Loucy (cell line): ENCODE measurements around the gene GABBR2.
A peak's percentile ranks its signal among the peaks of the same experiment; 100 is the strongest.

Experiments
- H2AFZ ChIP-seq: fragments of 200-600 bp; sonication (generic); 2 replicates; pipeline ENCODE4 v1.6.0; 2016; ENCODE audit warnings: antibody characterized with exemption, mild to moderate bottlenecking, low read length, moderate library complexity
- H3F3A ChIP-seq: fragments of 200-600 bp; 2 replicates; pipeline ENCODE4 v1.6.0; 2016; ENCODE audit warnings: antibody characterized with exemption, low read depth, mild to moderate bottlenecking
- H3K27me3 ChIP-seq: fragments of 200-600 bp; sonication (generic); 2 replicates; pipeline ENCODE4 v1.6.1; 2014; ENCODE audit warnings: low read length, mild to moderate bottlenecking; ENCODE audit not compliant: insufficient read depth, poor library complexity, severe bottlenecking
- H3K36me3 ChIP-seq: fragments of 200-600 bp; sonication (generic); 2 replicates; pipeline ENCODE4 v1.6.1; 2016; ENCODE audit warnings: low read length; ENCODE audit not compliant: insufficient read depth
- H3K4me1 ChIP-seq: fragments of 200-600 bp; sonication (generic); 2 replicates; pipeline ENCODE4 v1.5.1; 2014; ENCODE audit warnings: low read length, mild to moderate bottlenecking; ENCODE audit not compliant: insufficient read depth, poor library complexity, severe bottlenecking
- H3K4me2 ChIP-seq: fragments of 200-600 bp; sonication (generic); 2 replicates; pipeline ENCODE4 v1.6.0; 2014; ENCODE audit warnings: antibody characterized with exemption, low read length, low read depth, mild to moderate bottlenecking; ENCODE audit not compliant: poor library complexity, severe bottlenecking
- H3K4me3 ChIP-seq: fragments of 200-600 bp; sonication (generic); 2 replicates; pipeline ENCODE4 v1.5.1; 2014; ENCODE audit warnings: low read length, mild to moderate bottlenecking, mixed read lengths; ENCODE audit not compliant: poor library complexity, severe bottlenecking
- H3K79me2 ChIP-seq: fragments of 200-600 bp; sonication (generic); 2 replicates; pipeline ENCODE4 v1.6.1; 2014; ENCODE audit warnings: low read length; ENCODE audit not compliant: insufficient read depth
- H3K9ac ChIP-seq: fragments of 200-600 bp; sonication (generic); 2 replicates; pipeline ENCODE4 v1.6.0; 2014; ENCODE audit warnings: mild to moderate bottlenecking, low read depth, low read length, moderate library complexity; ENCODE audit not compliant: poor library complexity, severe bottlenecking
- H3K9me2 ChIP-seq: fragments of 200-600 bp; sonication (generic); replicated peaks from 2 replicates; pipeline ENCODE4 v1.6.1; 2016; ENCODE audit warnings: low read depth, low read length, mixed read lengths
- H3K9me3 ChIP-seq: fragments of 200-600 bp; sonication (generic); 2 replicates; pipeline ENCODE4 v1.6.1; 2014; ENCODE audit warnings: mild to moderate bottlenecking, antibody characterized with exemption, low read length, low read depth; ENCODE audit not compliant: insufficient read depth
- H4K20me1 ChIP-seq: fragments of 200-600 bp; sonication (generic); 2 replicates; pipeline ENCODE4 v1.6.0; 2014; ENCODE audit warnings: antibody characterized with exemption, low read length, mild to moderate bottlenecking; ENCODE audit not compliant: insufficient read depth, poor library complexity, severe bottlenecking
- EZH2phosphoT487 ChIP-seq: fragments of 200-600 bp; IDR thresholded peaks from 2 replicates; pipeline ENCODE4 v1.6.1; 2018; ENCODE audit warnings: antibody characterized with exemption, mild to moderate bottlenecking, moderate library complexity, borderline replicate concordance
- TF ChIP-seq, protein P1 (sequence below): fragments of 200-600 bp; sonication (generic); conservative IDR thresholded peaks from 2 replicates; pipeline ENCODE4 v1.5.1; 2014; ENCODE audit warnings: mild to moderate bottlenecking, antibody characterized with exemption, low read length

The GABBR2 gene

GRCh38 chr9:98255578-98256296, 453.0 kb downstream of the GABBR2 start, which contains the start of gene TBC1D2:
TSS of gene TBC1D2 (minus strand) at chr9:98255649. CDS start at chr9:98255541, 108 bp downstream.
- no peaks in the 10 kb centered on the region for H3F3A ChIP-seq
- H4K20me1 ChIP-seq: no peaks in the 10 kb centered on the region
- no peaks in the 10 kb centered on the region for H3K9me3 ChIP-seq
- peaks cover 6% of the 10 kb centered on the region for H3K4me1 ChIP-seq
- peak within 1 kb of the TSS; percentile 82 for H3K4me3 ChIP-seq
- H3K79me2 ChIP-seq: no peaks in the 10 kb centered on the region
- no peaks in the 10 kb centered on the region for H3K27me3 ChIP-seq
- TF ChIP-seq, protein P1, sequence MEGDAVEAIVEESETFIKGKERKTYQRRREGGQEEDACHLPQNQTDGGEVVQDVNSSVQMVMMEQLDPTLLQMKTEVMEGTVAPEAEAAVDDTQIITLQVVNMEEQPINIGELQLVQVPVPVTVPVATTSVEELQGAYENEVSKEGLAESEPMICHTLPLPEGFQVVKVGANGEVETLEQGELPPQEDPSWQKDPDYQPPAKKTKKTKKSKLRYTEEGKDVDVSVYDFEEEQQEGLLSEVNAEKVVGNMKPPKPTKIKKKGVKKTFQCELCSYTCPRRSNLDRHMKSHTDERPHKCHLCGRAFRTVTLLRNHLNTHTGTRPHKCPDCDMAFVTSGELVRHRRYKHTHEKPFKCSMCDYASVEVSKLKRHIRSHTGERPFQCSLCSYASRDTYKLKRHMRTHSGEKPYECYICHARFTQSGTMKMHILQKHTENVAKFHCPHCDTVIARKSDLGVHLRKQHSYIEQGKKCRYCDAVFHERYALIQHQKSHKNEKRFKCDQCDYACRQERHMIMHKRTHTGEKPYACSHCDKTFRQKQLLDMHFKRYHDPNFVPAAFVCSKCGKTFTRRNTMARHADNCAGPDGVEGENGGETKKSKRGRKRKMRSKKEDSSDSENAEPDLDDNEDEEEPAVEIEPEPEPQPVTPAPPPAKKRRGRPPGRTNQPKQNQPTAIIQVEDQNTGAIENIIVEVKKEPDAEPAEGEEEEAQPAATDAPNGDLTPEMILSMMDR: no peak; the same call in 1 of the 2 replicates
- no peak for TF ChIP-seq EZH2phosphoT487
- no peaks in the 10 kb centered on the region for H3K9me2 ChIP-seq
- no peaks in the 10 kb centered on the region for H3K36me3 ChIP-seq
- peak within 1 kb of the TSS; percentile 83 for H3K4me2 ChIP-seq
- H3K9ac ChIP-seq: peak within 1 kb of the TSS; percentile 86
- peak within 1 kb of the TSS; percentile 98 for H2AFZ ChIP-seq

DNA sequence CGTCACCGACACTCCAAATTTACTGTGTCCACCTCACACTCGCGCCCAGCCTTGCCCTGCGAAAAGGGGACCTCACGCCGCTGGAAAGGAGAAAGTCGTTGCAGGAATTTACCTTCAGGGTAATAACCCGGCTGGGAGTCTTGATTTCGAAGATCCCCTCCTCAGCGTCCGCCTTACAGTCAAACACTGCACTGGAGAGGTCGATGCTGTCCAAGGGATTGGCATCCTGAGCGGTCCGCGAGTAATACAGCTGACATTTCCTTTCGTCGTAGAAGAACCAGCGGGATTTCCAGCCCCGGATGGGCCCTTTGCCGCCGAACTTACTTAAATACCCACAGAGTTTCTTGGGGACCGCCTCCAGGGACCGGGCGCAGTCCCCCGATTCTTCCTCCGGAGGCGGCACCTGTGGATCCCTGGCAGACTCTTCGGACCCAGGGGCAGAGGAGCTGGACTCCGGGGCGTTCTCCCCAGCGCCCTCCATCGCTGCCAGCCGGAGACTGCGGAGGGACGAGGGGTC, 453.6 kb downstream of the GABBR2 start:
- Histone ChIP-seq H3K9ac (peak overlapping the region; percentile 86), H3K9me2 (no peaks in the 10 kb centered on the region), H3K79me2 (no peaks in the 10 kb centered on the region), H3K9me3 (no peaks in the 10 kb centered on the region), H3K4me3 (peak overlapping the region; percentile 82), H3K4me2 (peak overlapping the region; percentile 83), H2AFZ (peak overlapping the region; percentile 98), H4K20me1 (no peaks in the 10 kb centered on the region), H3K27me3 (no peaks in the 10 kb centered on the region), H3F3A (no peaks in the 10 kb centered on the region), H3K36me3 (no peaks in the 10 kb centered on the region), H3K4me1 (peaks cover 6% of the 10 kb centered on the region)
- TF ChIP-seq EZH2phosphoT487: no peak
- TF ChIP-seq, protein P1: no peak

DNA sequence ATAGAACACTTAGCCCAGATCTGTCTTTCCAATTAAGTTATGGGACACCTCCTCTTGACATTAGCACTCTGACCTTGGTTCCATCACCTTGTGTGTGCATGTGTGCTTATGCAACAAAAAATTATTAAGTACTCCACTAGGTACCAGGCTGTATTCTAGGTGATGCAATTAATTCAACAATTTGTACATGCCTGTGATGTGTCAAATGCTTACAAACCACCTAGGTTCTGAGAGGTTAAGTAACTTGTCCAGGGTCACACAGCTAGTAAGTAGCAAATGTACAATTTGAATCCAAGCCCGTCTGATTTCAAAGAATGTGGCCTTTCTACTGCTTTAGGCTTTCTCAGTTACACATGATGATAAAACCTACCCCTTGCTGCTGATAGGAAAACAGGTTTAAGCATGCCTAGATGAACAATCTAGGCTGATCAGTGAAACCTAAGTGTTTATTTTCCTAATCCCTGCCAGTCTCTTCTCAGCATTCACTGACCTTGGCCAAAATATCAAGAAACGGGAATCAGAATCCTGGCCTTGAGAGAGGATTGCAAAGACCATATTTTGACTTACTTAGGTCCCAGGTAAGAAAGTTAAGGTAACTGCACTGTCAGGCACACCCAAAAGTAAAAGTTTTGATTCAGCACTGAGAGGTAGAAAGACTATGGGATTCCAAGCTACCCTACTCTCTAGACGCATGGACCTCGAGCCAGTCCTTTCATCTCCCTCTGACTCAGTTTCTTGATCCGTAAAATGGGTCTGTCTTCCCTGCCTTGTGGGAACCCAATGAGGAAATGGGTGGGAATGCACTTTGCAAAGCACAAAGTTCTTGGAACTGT, 454.3 kb downstream of the GABBR2 start:
- H3K36me3 ChIP-seq: no peaks in the 10 kb centered on the region
- peak overlapping the region; percentile 98 for H2AFZ ChIP-seq
- TF ChIP-seq EZH2phosphoT487: no peak
- TF ChIP-seq, protein P1: no peak
- H3K4me3 ChIP-seq: peak overlapping the region; percentile 82
- H3K9me2 ChIP-seq: no peaks in the 10 kb centered on the region
- H3K79me2 ChIP-seq: no peaks in the 10 kb centered on the region
- H3K4me2 ChIP-seq: peak overlapping the region; percentile 83
- peak overlapping the region; percentile 86 for H3K9ac ChIP-seq
- H4K20me1 ChIP-seq: no peaks in the 10 kb centered on the region
- H3K27me3 ChIP-seq: no peaks in the 10 kb centered on the region
- H3K9me3 ChIP-seq: no peaks in the 10 kb centered on the region
- H3F3A ChIP-seq: no peaks in the 10 kb centered on the region
- H3K4me1 ChIP-seq: peaks cover 6% of the 10 kb centered on the region
